ENCODE data around the gene PRKCE. TPM values are rescaled to one million over a fixed set of nuclear protein-coding genes. Genes with fewer than 3 reads are reported as not detected.

PRKCE gene
- total and polyA plus RNA-seq, 2 experiments from 2014 or later: 0.94 to 1.2 TPM

DNA sequence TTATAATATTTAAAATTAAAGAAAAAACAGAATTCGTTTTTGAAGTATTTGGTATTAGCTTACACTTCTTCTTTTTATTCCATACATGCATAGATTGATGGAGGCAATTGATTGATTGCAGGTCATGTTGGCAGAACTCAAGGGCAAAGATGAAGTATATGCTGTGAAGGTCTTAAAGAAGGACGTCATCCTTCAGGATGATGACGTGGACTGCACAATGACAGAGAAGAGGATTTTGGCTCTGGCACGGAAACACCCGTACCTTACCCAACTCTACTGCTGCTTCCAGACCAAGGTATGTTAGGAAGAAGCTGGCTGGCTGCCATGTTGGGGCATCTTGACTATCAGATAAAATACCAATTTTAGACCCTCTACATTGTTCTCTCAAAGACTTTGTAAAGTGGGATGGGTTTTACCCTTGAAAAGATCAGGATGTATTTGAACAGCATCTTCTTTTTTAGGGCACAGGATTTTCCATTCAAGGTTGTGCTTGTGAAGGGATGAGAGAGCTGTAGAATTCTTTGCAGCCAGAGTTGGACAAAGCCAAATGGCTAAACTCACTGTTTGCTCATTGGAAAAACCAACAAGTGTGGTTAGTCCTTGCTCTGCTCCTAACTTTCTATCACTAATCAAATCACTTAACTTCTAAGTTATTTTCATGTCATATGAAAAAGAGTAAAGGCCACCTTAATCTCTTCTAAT is 358.9 kb downstream of the PRKCE start:
- 0 out of 2 replicates have a peak, but pooled peaks cover 5% of the 10 kb centered on the region for H3K9me2 ChIP-seq (ENCODE audit: insufficient read depth)
- H3K36me3 Mint-ChIP-seq (ENCODE audit: low read depth): no peaks in the 10 kb centered on the region
- no peak overlapping the region for H3K4me3 Mint-ChIP-seq
- H3K4me3 ChIP-seq: no peak overlapping the region
- H3K9me3 Mint-ChIP-seq: no peaks in the 10 kb centered on the region
- no peaks in the 10 kb centered on the region for H3K4me1 ChIP-seq (ENCODE audit: insufficient read depth)
- peaks cover 4% of the 10 kb centered on the region for H3K27me3 Mint-ChIP-seq (ENCODE audit: insufficient read depth, low read depth, poor library complexity)
- H3K36me3 ChIP-seq (ENCODE audit: insufficient read depth): no peaks in the 10 kb centered on the region
- H3K4me2 ChIP-seq: no peak overlapping the region
- TF ChIP-seq POLR2AphosphoS5 (IDR thresholded peaks at IDR 0.05; ENCODE audit: low read depth) (no peak), EZH2phosphoT487 (IDR thresholded peaks at IDR 0.05; ENCODE audit: unreplicated experiment) (no peak), JUNB (IDR thresholded peaks at IDR 0.05; ENCODE audit: unreplicated experiment) (no peak)
- no peak overlapping the region for H3K27ac Mint-ChIP-seq
- H3K27me3 ChIP-seq (ENCODE audit: insufficient read depth): no peaks in the 10 kb centered on the region
- H3F3A ChIP-seq (replicated peaks; ENCODE audit: low read depth): no peaks in the 10 kb centered on the region
- H2AFZ ChIP-seq: no peak overlapping the region
- ATAC-seq (no peak), DNase-seq (ENCODE audit: low spot score) (no peak)
- H3K27ac ChIP-seq (ENCODE audit: low read depth): no peak overlapping the region
- no peaks in the 10 kb centered on the region for H4K20me1 ChIP-seq (replicated peaks; ENCODE audit: insufficient read depth)
- H3K4me1 Mint-ChIP-seq: peaks cover 18% of the 10 kb centered on the region
- no peaks in the 10 kb centered on the region for H3K79me2 ChIP-seq (replicated peaks; ENCODE audit: insufficient read depth)

DNA sequence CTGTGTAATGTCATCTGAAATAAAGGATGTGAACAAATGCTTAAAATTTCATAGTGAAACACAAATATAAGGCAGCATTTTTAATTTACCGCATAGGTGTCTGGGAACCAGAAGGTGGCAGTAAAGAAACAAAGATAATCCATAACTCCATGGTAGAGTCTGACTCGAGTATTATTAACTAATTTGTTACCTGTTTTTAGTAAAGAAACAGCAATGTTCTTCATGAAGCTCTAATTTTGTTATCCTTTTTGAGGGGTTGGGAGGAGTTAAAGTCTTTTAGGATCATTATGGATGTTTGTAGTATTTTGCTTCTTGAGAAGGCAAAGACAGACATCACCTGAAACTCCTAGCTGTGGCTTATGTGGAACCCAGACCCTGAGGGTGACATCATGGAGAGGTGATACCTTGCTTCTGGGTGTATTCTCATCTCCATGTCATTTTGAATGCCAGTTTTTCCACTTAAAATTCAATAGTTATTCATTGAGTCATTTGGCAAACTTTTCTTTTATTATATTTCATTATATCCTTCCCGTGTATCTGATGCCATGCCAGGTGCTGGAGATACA is 359.5 kb downstream of the PRKCE start:
- Histone ChIP-seq H3K9me2 (ENCODE audit: insufficient read depth) (0 out of 2 replicates have a peak, but pooled peaks cover 5% of the 10 kb centered on the region), H3K36me3 (ENCODE audit: insufficient read depth) (no peaks in the 10 kb centered on the region), H3K27me3 (ENCODE audit: insufficient read depth) (no peaks in the 10 kb centered on the region), H3K27ac (ENCODE audit: low read depth) (no peak overlapping the region), H3K4me3 (no peak overlapping the region), H3K79me2 (replicated peaks; ENCODE audit: insufficient read depth) (no peaks in the 10 kb centered on the region), H3F3A (replicated peaks; ENCODE audit: low read depth) (no peaks in the 10 kb centered on the region; the same call in 1 of the 2 replicates), H3K4me1 (ENCODE audit: insufficient read depth) (peaks cover 4% of the 10 kb centered on the region), H4K20me1 (replicated peaks; ENCODE audit: insufficient read depth) (no peaks in the 10 kb centered on the region), H3K4me2 (no peak overlapping the region), H2AFZ (no peak overlapping the region)
- no peak overlapping the region for H3K27ac Mint-ChIP-seq
- H3K4me3 Mint-ChIP-seq: no peak overlapping the region
- H3K4me1 Mint-ChIP-seq: peaks cover 25% of the 10 kb centered on the region
- no peaks in the 10 kb centered on the region for H3K9me3 Mint-ChIP-seq
- peak; percentile 66 for DNase-seq (ENCODE audit: low spot score)
- TF ChIP-seq, protein P1, sequence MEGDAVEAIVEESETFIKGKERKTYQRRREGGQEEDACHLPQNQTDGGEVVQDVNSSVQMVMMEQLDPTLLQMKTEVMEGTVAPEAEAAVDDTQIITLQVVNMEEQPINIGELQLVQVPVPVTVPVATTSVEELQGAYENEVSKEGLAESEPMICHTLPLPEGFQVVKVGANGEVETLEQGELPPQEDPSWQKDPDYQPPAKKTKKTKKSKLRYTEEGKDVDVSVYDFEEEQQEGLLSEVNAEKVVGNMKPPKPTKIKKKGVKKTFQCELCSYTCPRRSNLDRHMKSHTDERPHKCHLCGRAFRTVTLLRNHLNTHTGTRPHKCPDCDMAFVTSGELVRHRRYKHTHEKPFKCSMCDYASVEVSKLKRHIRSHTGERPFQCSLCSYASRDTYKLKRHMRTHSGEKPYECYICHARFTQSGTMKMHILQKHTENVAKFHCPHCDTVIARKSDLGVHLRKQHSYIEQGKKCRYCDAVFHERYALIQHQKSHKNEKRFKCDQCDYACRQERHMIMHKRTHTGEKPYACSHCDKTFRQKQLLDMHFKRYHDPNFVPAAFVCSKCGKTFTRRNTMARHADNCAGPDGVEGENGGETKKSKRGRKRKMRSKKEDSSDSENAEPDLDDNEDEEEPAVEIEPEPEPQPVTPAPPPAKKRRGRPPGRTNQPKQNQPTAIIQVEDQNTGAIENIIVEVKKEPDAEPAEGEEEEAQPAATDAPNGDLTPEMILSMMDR (conservative IDR thresholded peaks at IDR 0.05; ENCODE audit: low read depth in 2 of 2): peak; percentile 66 to 84
- no peak for TF ChIP-seq NANOG (IDR thresholded peaks at IDR 0.05; ENCODE audit: borderline replicate concordance)
- no peaks in the 10 kb centered on the region for H3K36me3 Mint-ChIP-seq (ENCODE audit: low read depth)
- peaks cover 4% of the 10 kb centered on the region for H3K27me3 Mint-ChIP-seq (ENCODE audit: insufficient read depth, low read depth, poor library complexity)
- ATAC-seq: peak; percentile 34

DNA sequence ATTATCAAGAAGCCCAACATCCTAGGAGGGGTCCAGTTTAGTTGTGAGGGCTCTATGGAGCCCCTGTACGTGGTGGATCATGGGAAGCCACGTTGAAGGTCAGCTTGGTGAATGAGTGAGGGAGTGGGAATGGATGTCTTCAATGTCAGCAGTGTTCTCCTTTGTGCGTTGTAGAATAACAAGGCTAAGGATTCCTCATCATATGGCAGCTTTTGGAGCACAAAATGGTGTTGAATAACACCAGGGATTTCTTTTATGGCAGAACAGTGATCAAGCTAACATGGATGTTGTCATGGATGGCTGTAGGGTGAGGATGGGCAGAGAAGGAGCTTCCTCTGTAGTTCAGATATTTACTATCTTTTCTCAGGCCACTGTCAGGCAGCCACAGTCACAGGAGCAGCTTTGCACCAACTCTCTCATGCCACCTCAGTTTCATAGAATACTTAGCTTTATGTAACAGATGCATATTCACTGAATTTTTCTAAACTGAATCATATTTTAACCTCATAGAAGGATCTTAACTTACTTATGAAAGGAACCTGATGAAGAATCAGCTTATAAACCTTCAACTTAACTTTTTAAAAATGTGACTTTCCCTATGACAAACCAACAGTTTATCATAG is 361.3 kb downstream of the PRKCE start:
- Mint-ChIP-seq H3K36me3 (ENCODE audit: low read depth) (no peaks in the 10 kb centered on the region), H3K27me3 (ENCODE audit: insufficient read depth, low read depth, poor library complexity) (peaks cover 2% of the 10 kb centered on the region), H3K4me1 (peaks cover 34% of the 10 kb centered on the region), H3K27ac (no peak overlapping the region), H3K9me3 (no peaks in the 10 kb centered on the region), H3K4me3 (no peak overlapping the region)
- no peaks in the 10 kb centered on the region for H4K20me1 ChIP-seq (replicated peaks; ENCODE audit: insufficient read depth)
- H3K79me2 ChIP-seq (replicated peaks; ENCODE audit: insufficient read depth): no peaks in the 10 kb centered on the region
- H2AFZ ChIP-seq: no peak overlapping the region
- H3K27ac ChIP-seq (ENCODE audit: low read depth): no peak overlapping the region
- H3K4me1 ChIP-seq (ENCODE audit: insufficient read depth): peaks cover 13% of the 10 kb centered on the region
- H3K36me3 ChIP-seq (ENCODE audit: insufficient read depth): no peaks in the 10 kb centered on the region
- H3K4me2 ChIP-seq: no peak overlapping the region
- ATAC-seq (no peak), DNase-seq (ENCODE audit: low spot score) (no peak)
- H3K27me3 ChIP-seq (ENCODE audit: insufficient read depth): no peaks in the 10 kb centered on the region
- H3F3A ChIP-seq (replicated peaks; ENCODE audit: low read depth): no peaks in the 10 kb centered on the region; the same call in 1 of the 2 replicates
- H3K9me2 ChIP-seq (ENCODE audit: insufficient read depth): 0 out of 2 replicates have a peak, but pooled peaks cover 5% of the 10 kb centered on the region
- no peak overlapping the region for H3K4me3 ChIP-seq
- no peak for TF ChIP-seq JUNB (IDR thresholded peaks at IDR 0.05; ENCODE audit: unreplicated experiment)
- no peak for TF ChIP-seq EZH2phosphoT487 (IDR thresholded peaks at IDR 0.05; ENCODE audit: unreplicated experiment)
- no peak for TF ChIP-seq NANOG (IDR thresholded peaks at IDR 0.05; ENCODE audit: borderline replicate concordance)
- no peak for TF ChIP-seq ZNF114 (CRISPR knock-in tag; IDR thresholded peaks at IDR 0.05)
- TF ChIP-seq, protein P2, sequence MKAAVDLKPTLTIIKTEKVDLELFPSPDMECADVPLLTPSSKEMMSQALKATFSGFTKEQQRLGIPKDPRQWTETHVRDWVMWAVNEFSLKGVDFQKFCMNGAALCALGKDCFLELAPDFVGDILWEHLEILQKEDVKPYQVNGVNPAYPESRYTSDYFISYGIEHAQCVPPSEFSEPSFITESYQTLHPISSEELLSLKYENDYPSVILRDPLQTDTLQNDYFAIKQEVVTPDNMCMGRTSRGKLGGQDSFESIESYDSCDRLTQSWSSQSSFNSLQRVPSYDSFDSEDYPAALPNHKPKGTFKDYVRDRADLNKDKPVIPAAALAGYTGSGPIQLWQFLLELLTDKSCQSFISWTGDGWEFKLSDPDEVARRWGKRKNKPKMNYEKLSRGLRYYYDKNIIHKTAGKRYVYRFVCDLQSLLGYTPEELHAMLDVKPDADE (IDR thresholded peaks at IDR 0.05): no peak
- TF ChIP-seq ZNF331 (CRISPR knock-in tag; IDR thresholded peaks at IDR 0.05; ENCODE audit: low read depth): no peak
